ENCODE data around the gene ARSI. TPM values are rescaled to one million over a fixed set of nuclear protein-coding genes. Genes with fewer than 3 reads are reported as not detected.
A peak's percentile ranks its signal among the peaks of the same experiment; 100 is the strongest.

The ARSI gene
- polyA plus RNA-seq, 2 of the 4 experiments (the other 2 are of a cell fraction) = 2.9 to 22.0 TPM

- H3K9me3 ChIP-seq = no peaks in the 10 kb centered on the region
- 78% methylated on average over 6 of the region's 6 CpGs for WGBS (ENCODE audit: missing lambda C conversion rate)
- H3K4me3 ChIP-seq = no peak overlapping the region
- H3K4me2 ChIP-seq = no peak overlapping the region
- FAIRE-seq = no peak
- TF ChIP-seq TFCP2L1 (CRISPR knock-in tag; IDR thresholded peaks at IDR 0.05) = no peak
- peak; percentile 59 to 91 for TF ChIP-seq CEBPB (IDR thresholded peaks at IDR 0.05)
- ChIA-PET CTCF (interaction anchor here (1.0 to 2.0 kb wide), 4 partner anchors 8 to 27 kb away, joined by 3 to 5 read pairs (median 4); no protein-coding TSS in a partner anchor), POLR2A (no interaction called here)
- DNase-seq (ENCODE audit: low read depth in 1 of 2, low spot score in 1 of 2) = no peak
- peak overlapping the region in 1 of 2 experiments; percentile 49; a peak in 3 of 6 replicates for H3K27ac ChIP-seq
- peaks cover 39% of the 10 kb centered on the region for H3K4me1 ChIP-seq
- no peak for ATAC-seq
These were observed 20.4 kb upstream of the ARSI start for GRCh38 chr5:150323092-150323491.

- no peak overlapping the region for H3K4me3 ChIP-seq
- no peaks in the 10 kb centered on the region for H3K9me3 ChIP-seq
- no peak for ATAC-seq
- no peak for FAIRE-seq
- POLR2A ChIA-PET = no interaction called here
- H3K4me1 ChIP-seq = peaks cover 47% of the 10 kb centered on the region
- H3K27ac ChIP-seq = peak overlapping the region; percentile 91 to 97; a peak in 5 of 6 replicates
- H3K4me2 ChIP-seq = peak overlapping the region; percentile 17; the same call in 1 of the 3 replicates
- no peak for DNase-seq (ENCODE audit: low read depth in 1 of 2, low spot score in 1 of 2)
- TF ChIP-seq KDM5A (IDR thresholded peaks at IDR 0.05) (no peak), ZC3H11A (IDR thresholded peaks at IDR 0.05) (no peak), FOSL2 (IDR thresholded peaks at IDR 0.05) (no peak), FOSL2 (CRISPR knock-in tag; IDR thresholded peaks at IDR 0.05) (peak; percentile 19; the same call in 1 of the 2 replicates), KDM1A (IDR thresholded peaks at IDR 0.05; ENCODE audit: low read depth) (no peak)
- CTCF ChIA-PET = interaction anchor here (1.4 to 1.9 kb wide), 3 partner anchors 9 to 28 kb away, joined by 4 to 5 read pairs (median 5); partner anchors contain the start of gene ARSI
These were observed 19.5 kb upstream of the ARSI start for GRCh38 chr5:150322202-150322601.

GRCh38 chr5:150321784-150322183 lies 19.1 kb upstream of the ARSI start:
- no peak for ATAC-seq
- 83% methylated on average over 1 of the region's 1 CpG for WGBS (ENCODE audit: missing lambda C conversion rate)

GRCh38 chr5:150321211-150321610 lies 18.5 kb upstream of the ARSI start:
- WGBS (ENCODE audit: missing lambda C conversion rate) = 93% methylated on average over 1 of the region's 1 CpG
- H3K4me3 ChIP-seq = no peak overlapping the region
- H3K9me3 ChIP-seq = no peaks in the 10 kb centered on the region
- POLR2A ChIA-PET = no interaction called here
- peak overlapping the region; percentile 91 to 97; a peak in 5 of 6 replicates for H3K27ac ChIP-seq
- peaks cover 57% of the 10 kb centered on the region for H3K4me1 ChIP-seq
- FAIRE-seq (no peak), ATAC-seq (no peak), DNase-seq (ENCODE audit: low read depth in 1 of 2, low spot score in 1 of 2) (no peak)
- no peak overlapping the region; the same call in 2 of the 3 replicates for H3K4me2 ChIP-seq
- CTCF ChIA-PET = interaction anchor here (0.6 to 3.2 kb wide), 8 partner anchors 12 to 48 kb away, joined by 3 to 12 read pairs (median 4); partner anchors contain the start of gene ARSI
- TF ChIP-seq BCL3 (IDR thresholded peaks at IDR 0.05) (no peak), CBX2 (IDR thresholded peaks at IDR 0.05; ENCODE audit: borderline replicate concordance, low read depth) (no peak), HOXB5 (CRISPR knock-in tag; IDR thresholded peaks at IDR 0.05) (no peak), ZFP36 (IDR thresholded peaks at IDR 0.05; ENCODE audit: borderline replicate concordance, partially characterized antibody) (no peak), FOXS1 (CRISPR knock-in tag; IDR thresholded peaks at IDR 0.05) (no peak), POLR2AphosphoS2 (conservative IDR thresholded peaks at IDR 0.05; ENCODE audit: low read length) (no peak), JUN (IDR thresholded peaks at IDR 0.05) (no peak), RARB (CRISPR knock-in tag; IDR thresholded peaks at IDR 0.05) (no peak), CBX8 (IDR thresholded peaks at IDR 0.05) (no peak), PHF8 (IDR thresholded peaks at IDR 0.05; ENCODE audit: borderline replicate concordance, low read depth) (no peak), HOXB13 (CRISPR knock-in tag; IDR thresholded peaks at IDR 0.05; ENCODE audit: low read depth) (no peak), NR3C1 (IDR thresholded peaks at IDR 0.05) (no peak), FOSB (CRISPR knock-in tag; IDR thresholded peaks at IDR 0.05) (no peak), ATOH8 (CRISPR knock-in tag; IDR thresholded peaks at IDR 0.05; ENCODE audit: low read depth) (no peak)

More at GRCh38 chr5:150321784-150322183, 19.1 kb upstream of the ARSI start:
- no peak for TF ChIP-seq MAFK (IDR thresholded peaks at IDR 0.05; ENCODE audit: partially characterized antibody)
- no peak for TF ChIP-seq CHD4 (IDR thresholded peaks at IDR 0.05; ENCODE audit: borderline replicate concordance)
- no peak for TF ChIP-seq RAD21 (conservative IDR thresholded peaks at IDR 0.05 in 1 of 2, IDR thresholded peaks at IDR 0.05 in 1 of 2)
- TF ChIP-seq KDM1A (IDR thresholded peaks at IDR 0.05; ENCODE audit: low read depth) = no peak
- no peak for TF ChIP-seq HOXB5 (CRISPR knock-in tag; IDR thresholded peaks at IDR 0.05)
- TF ChIP-seq HMGXB4 (CRISPR knock-in tag; IDR thresholded peaks at IDR 0.05; ENCODE audit: borderline replicate concordance) = no peak
- TF ChIP-seq MYC (IDR thresholded peaks at IDR 0.05; ENCODE audit: borderline replicate concordance, low read length) = no peak
- TF ChIP-seq FOSL2 (IDR thresholded peaks at IDR 0.05) = no peak
- TF ChIP-seq FOSL2 (CRISPR knock-in tag; IDR thresholded peaks at IDR 0.05) = no peak
- no peak for TF ChIP-seq HEYL (CRISPR knock-in tag; IDR thresholded peaks at IDR 0.05)
- no peak for TF ChIP-seq HDAC2 (IDR thresholded peaks at IDR 0.05)
- no peak for TF ChIP-seq ZNF302 (CRISPR knock-in tag; IDR thresholded peaks at IDR 0.05)
- no peak for TF ChIP-seq RFX5 (IDR thresholded peaks at IDR 0.05)
- TF ChIP-seq SMC3 (IDR thresholded peaks at IDR 0.05) = no peak
- no peak for TF ChIP-seq NFE2L2 (conservative IDR thresholded peaks at IDR 0.05; ENCODE audit: low read length)
- TF ChIP-seq PHF8 (IDR thresholded peaks at IDR 0.05; ENCODE audit: borderline replicate concordance, low read depth) = no peak
- TF ChIP-seq POLR2A (IDR thresholded peaks at IDR 0.05; ENCODE audit: low read length) = no peak
- TF ChIP-seq ZSCAN20 (CRISPR knock-in tag; IDR thresholded peaks at IDR 0.05) = no peak
- no peak for TF ChIP-seq CBX2 (IDR thresholded peaks at IDR 0.05; ENCODE audit: borderline replicate concordance, low read depth)
- no peaks in the 10 kb centered on the region for H3K9me3 ChIP-seq
- peak overlapping the region; percentile 91 to 97; a peak in 5 of 6 replicates for H3K27ac ChIP-seq
- peak overlapping the region; percentile 17; the same call in 1 of the 3 replicates for H3K4me2 ChIP-seq
- no peak for DNase-seq (ENCODE audit: low read depth in 1 of 2, low spot score in 1 of 2)
- no peak for FAIRE-seq
- POLR2A ChIA-PET = no interaction called here
- no peak overlapping the region for H3K4me3 ChIP-seq
- H3K4me1 ChIP-seq = peaks cover 52% of the 10 kb centered on the region
- CTCF ChIA-PET = interaction anchor here (0.6 to 1.9 kb wide), 3 partner anchors 13 to 27 kb away, joined by 3 to 5 read pairs (median 4); partner anchors contain the start of gene ARSI
